NB4 (cell line): ENCODE measurements around the gene KIRREL2.

ENCODE experiments used
- DNase-seq: peaks from one replicate; pipeline ENCODE4 v3.0.0; 2010; ENCODE audit warnings: low read depth
- H3K4me3 ChIP-seq: one replicate; pipeline ENCODE4 v1.5.1; 2011; ENCODE audit warnings: mild to moderate bottlenecking, low read depth, low read length, moderate library complexity
- MAX ChIP-seq: IDR thresholded peaks from 2 replicates; pipeline ENCODE4 v1.6.1; 2011; ENCODE audit warnings: low read depth, low read length
- MYC ChIP-seq: IDR thresholded peaks from 2 replicates; pipeline ENCODE4 v1.6.1; 2011; ENCODE audit warnings: low read depth, low read length
- POLR2A ChIP-seq: IDR thresholded peaks from 2 replicates; pipeline ENCODE4 v1.6.1; 2011; ENCODE audit warnings: mild to moderate bottlenecking; ENCODE audit not compliant: insufficient read length; ENCODE audit errors: extremely low read depth
- TF ChIP-seq, protein P1 (sequence below): IDR thresholded peaks from one replicate; pipeline ENCODE4 v1.5.1; 2012; ENCODE audit warnings: low read depth, low read length

KIRREL2 gene

GRCh38 chr19:35911173-35911572 is 54.5 kb downstream of the KIRREL2 start:
- TF ChIP-seq, protein P1, sequence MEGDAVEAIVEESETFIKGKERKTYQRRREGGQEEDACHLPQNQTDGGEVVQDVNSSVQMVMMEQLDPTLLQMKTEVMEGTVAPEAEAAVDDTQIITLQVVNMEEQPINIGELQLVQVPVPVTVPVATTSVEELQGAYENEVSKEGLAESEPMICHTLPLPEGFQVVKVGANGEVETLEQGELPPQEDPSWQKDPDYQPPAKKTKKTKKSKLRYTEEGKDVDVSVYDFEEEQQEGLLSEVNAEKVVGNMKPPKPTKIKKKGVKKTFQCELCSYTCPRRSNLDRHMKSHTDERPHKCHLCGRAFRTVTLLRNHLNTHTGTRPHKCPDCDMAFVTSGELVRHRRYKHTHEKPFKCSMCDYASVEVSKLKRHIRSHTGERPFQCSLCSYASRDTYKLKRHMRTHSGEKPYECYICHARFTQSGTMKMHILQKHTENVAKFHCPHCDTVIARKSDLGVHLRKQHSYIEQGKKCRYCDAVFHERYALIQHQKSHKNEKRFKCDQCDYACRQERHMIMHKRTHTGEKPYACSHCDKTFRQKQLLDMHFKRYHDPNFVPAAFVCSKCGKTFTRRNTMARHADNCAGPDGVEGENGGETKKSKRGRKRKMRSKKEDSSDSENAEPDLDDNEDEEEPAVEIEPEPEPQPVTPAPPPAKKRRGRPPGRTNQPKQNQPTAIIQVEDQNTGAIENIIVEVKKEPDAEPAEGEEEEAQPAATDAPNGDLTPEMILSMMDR, result no peak
- TF ChIP-seq MYC, result no peak
- TF ChIP-seq POLR2A, result no peak
- TF ChIP-seq MAX, result no peak
- DNase-seq, result peak; percentile 44
- no peak overlapping the region for H3K4me3 ChIP-seq

- no peak for DNase-seq
- no peak overlapping the region for H3K4me3 ChIP-seq
- TF ChIP-seq, protein P1, result no peak
- no peak for TF ChIP-seq POLR2A
- no peak for TF ChIP-seq MAX
- TF ChIP-seq MYC, result no peak
These were observed 55.1 kb downstream of the KIRREL2 start for GRCh38 chr19:35911790-35912189.

GRCh38 chr19:35913589-35913988 is 56.9 kb downstream of the KIRREL2 start:
- TF ChIP-seq MAX, result no peak
- TF ChIP-seq POLR2A, result no peak
- TF ChIP-seq MYC, result no peak
- H3K4me3 ChIP-seq, result no peak overlapping the region
- DNase-seq, result no peak

DNA sequence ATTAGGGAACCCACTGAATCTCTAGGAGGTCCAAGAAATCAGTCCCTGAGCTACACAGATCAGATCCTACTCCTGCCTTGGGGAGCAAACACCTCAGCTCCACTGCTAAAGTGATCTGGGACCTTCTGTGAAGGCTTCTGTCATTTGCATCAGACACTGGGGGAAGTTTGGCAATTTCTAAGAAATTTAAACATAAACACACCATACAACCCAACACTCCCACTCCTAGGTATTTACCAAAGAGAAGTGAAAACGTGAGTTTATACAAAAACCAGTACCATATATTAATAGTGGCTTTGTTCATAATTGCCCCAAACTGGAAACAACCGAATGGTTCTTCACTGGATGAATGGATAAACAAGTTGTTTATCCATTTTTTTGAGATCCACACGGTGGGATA is 58.7 kb downstream of the KIRREL2 start:
- no peak overlapping the region for H3K4me3 ChIP-seq
- no peak for DNase-seq

More for the DNA sequence above, 58.7 kb downstream of the KIRREL2 start:
- TF ChIP-seq MYC (no peak), POLR2A (no peak), MAX (no peak)
- TF ChIP-seq, protein P1, result no peak
